PC-3 (cell line): ENCODE data around the gene OSR1. TPM values are rescaled to one million over a fixed set of nuclear protein-coding genes. Genes with fewer than 3 reads are reported as not detected.

Source experiments
- ATAC-seq: fragments of 200-7000 bp; cut with Tn5 transposase; 2 replicates; pipeline ENCODE4 v1.9.1; 2020; ENCODE audit warnings: mild to moderate bottlenecking, moderate library complexity
- BruUV-seq: library from RNA; stranded (reverse); fragments of 400-500 nt; replicated peaks from 2 replicates; lab custom pipeline; 2021; lab: Mats Ljungman, UMichigan
- CTCF ChIA-PET: fragments of 300-600 bp; sonication (Branson Sonifier 250); formaldehyde crosslinking; loops from one replicate; lab custom pipeline; 2022; ENCODE audit warnings: antibody characterized with exemption; lab: Charles Lee
- POLR2A ChIA-PET: fragments of 300-600 bp; sonication (Branson Sonifier 250); formaldehyde crosslinking; loops from one replicate; lab custom pipeline; 2022; ENCODE audit warnings: antibody characterized with exemption; ENCODE audit not compliant: unreplicated experiment; lab: Charles Lee
- DNase-seq: peaks from one replicate; pipeline ENCODE4 v3.0.0-alpha.2; 2015
- H2AFZ ChIP-seq: fragments of 300-600 bp; sonication (generic); 2 replicates; pipeline ENCODE4 v1.6.0; 2016; ENCODE audit warnings: antibody characterized with exemption, low read length
- H3F3A ChIP-seq: fragments of 300-600 bp; sonication (generic); one replicate; pipeline ENCODE4 v1.6.0; 2017; ENCODE audit warnings: antibody characterized with exemption, low read length, control low read depth, mild to moderate bottlenecking; ENCODE audit not compliant: unreplicated experiment
- H3K27ac ChIP-seq: fragments of 300-600 bp; sonication (generic); 2 replicates; pipeline ENCODE4 v1.5.1; 2016; ENCODE audit warnings: mild to moderate bottlenecking, low read length
- H3K27me3 ChIP-seq: fragments of 300-600 bp; sonication (generic); 2 replicates; pipeline ENCODE4 v1.6.1; 2016; ENCODE audit warnings: low read length, mixed read lengths
- H3K36me3 ChIP-seq: fragments of 300-600 bp; sonication (generic); 2 replicates; pipeline ENCODE4 v1.6.1; 2016; ENCODE audit warnings: low read depth, mixed run types, low read length, mixed read lengths
- H3K4me1 ChIP-seq: fragments of 300-600 bp; sonication (generic); 2 replicates; pipeline ENCODE4 v1.5.1; 2016; ENCODE audit warnings: low read length; ENCODE audit not compliant: insufficient read depth
- H3K4me2 ChIP-seq: fragments of 300-600 bp; sonication (generic); 2 replicates; pipeline ENCODE4 v1.6.0; 2016; ENCODE audit warnings: low read length
- H3K4me3 ChIP-seq: fragments of 300-600 bp; sonication (generic); 2 replicates; pipeline ENCODE4 v1.5.1; 2016; ENCODE audit warnings: mild to moderate bottlenecking, low read length, mixed read lengths
- H3K79me2 ChIP-seq: fragments of 300-600 bp; sonication (generic); 2 replicates; pipeline ENCODE4 v1.6.1; 2017; ENCODE audit warnings: low read length, mixed read lengths
- H3K9ac ChIP-seq: fragments of 300-600 bp; sonication (generic); 2 replicates; pipeline ENCODE4 v1.6.0; 2016; ENCODE audit warnings: mild to moderate bottlenecking, low read length
- H3K9me2 ChIP-seq: fragments of 300-600 bp; sonication (generic); replicated peaks from 2 replicates; pipeline ENCODE4 v1.6.1; 2016; ENCODE audit warnings: mixed run types, low read length, mixed read lengths
- H3K9me3 ChIP-seq: fragments of 300-600 bp; sonication (generic); 2 replicates; pipeline ENCODE4 v1.6.1; 2016; ENCODE audit warnings: low read length, mixed read lengths
- H4K20me1 ChIP-seq: fragments of 300-600 bp; sonication (generic); 2 replicates; pipeline ENCODE4 v1.6.1; 2016; ENCODE audit warnings: low read length, mixed read lengths
- EZH2 ChIP-seq: fragments of 300-600 bp; sonication (generic); IDR thresholded peaks from one replicate; pipeline ENCODE4 v1.6.1; 2017; ENCODE audit warnings: antibody characterized with exemption, mild to moderate bottlenecking, low read length; ENCODE audit not compliant: unreplicated experiment
- EZH2phosphoT487 ChIP-seq: fragments of 300-600 bp; sonication (generic); IDR thresholded peaks from 2 replicates; pipeline ENCODE4 v1.6.1; 2018; ENCODE audit warnings: mild to moderate bottlenecking, antibody characterized with exemption, low read length, borderline replicate concordance
- intact Hi-C: fragments of 100-400 bp; cut with micrococcal nuclease; formaldehyde crosslinking; loops from 2 replicates; pipeline ENCODE4 v1.9.0; 2023
- total RNA-seq: library from RNA; depleted of rRNA; stranded (reverse); fragments of >200 nt; gene quantifications from 2 replicates; pipeline ENCODE4 v1.2.3, GENCODE V29; 2014
- TF ChIP-seq, protein P1 (sequence below): fragments of 300-600 bp; sonication (generic); conservative IDR thresholded peaks from 2 replicates; pipeline ENCODE4 v1.5.1; 2017; ENCODE audit warnings: antibody characterized with exemption, low read depth, mild to moderate bottlenecking, low read length

OSR1 gene
- total RNA-seq, 1 experiment from 2014 or later, result 33.5 TPM

DNA sequence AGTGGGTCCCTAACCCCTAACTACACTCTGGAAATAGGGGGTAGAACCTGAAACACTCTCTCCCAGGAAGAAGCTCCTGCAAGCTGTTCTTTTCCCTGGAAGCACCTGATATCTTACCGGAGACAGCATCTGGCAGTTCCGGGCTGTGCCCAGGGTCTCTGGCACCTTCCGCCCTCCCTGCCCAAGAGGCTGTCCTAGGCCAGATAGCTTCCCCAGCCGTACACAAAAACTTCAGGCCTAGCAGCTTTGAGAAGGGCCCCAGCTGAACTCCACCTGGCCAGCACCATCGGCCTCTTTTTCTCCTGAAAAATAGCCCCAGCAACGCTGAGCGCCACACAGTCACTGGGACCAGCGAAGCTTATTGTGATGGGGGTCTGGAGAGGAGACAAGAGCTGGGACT lies 9.7 kb downstream of the OSR1 start:
- Histone ChIP-seq H2AFZ (no peak overlapping the region), H3K4me3 (peak overlapping the region; percentile 73; the same call in 1 of the 2 replicates), H3K4me2 (no peak overlapping the region), H3K27ac (no peak overlapping the region), H3K27me3 (no peaks in the 10 kb centered on the region), H3K36me3 (peaks cover 6% of the 10 kb centered on the region), H4K20me1 (no peaks in the 10 kb centered on the region), H3K9me3 (no peaks in the 10 kb centered on the region), H3K4me1 (peaks cover 7% of the 10 kb centered on the region), H3K9me2 (no peaks in the 10 kb centered on the region), H3F3A (no peaks in the 10 kb centered on the region), H3K79me2 (peaks cover 10% of the 10 kb centered on the region), H3K9ac (no peak overlapping the region)
- CTCF ChIA-PET, result no interaction called here
- POLR2A ChIA-PET, result no interaction called here
- ATAC-seq, result no peak
- intact Hi-C loops, result loop anchor here (2.0 to 10.0 kb wide), 2 partner anchors 204 to 244 kb away; no protein-coding TSS in a partner anchor
- BruUV-seq, result no TSS peak
- DNase-seq, result no peak
- TF ChIP-seq EZH2phosphoT487 (no peak), EZH2 (no peak)
- TF ChIP-seq, protein P1, sequence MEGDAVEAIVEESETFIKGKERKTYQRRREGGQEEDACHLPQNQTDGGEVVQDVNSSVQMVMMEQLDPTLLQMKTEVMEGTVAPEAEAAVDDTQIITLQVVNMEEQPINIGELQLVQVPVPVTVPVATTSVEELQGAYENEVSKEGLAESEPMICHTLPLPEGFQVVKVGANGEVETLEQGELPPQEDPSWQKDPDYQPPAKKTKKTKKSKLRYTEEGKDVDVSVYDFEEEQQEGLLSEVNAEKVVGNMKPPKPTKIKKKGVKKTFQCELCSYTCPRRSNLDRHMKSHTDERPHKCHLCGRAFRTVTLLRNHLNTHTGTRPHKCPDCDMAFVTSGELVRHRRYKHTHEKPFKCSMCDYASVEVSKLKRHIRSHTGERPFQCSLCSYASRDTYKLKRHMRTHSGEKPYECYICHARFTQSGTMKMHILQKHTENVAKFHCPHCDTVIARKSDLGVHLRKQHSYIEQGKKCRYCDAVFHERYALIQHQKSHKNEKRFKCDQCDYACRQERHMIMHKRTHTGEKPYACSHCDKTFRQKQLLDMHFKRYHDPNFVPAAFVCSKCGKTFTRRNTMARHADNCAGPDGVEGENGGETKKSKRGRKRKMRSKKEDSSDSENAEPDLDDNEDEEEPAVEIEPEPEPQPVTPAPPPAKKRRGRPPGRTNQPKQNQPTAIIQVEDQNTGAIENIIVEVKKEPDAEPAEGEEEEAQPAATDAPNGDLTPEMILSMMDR, result no peak

DNA sequence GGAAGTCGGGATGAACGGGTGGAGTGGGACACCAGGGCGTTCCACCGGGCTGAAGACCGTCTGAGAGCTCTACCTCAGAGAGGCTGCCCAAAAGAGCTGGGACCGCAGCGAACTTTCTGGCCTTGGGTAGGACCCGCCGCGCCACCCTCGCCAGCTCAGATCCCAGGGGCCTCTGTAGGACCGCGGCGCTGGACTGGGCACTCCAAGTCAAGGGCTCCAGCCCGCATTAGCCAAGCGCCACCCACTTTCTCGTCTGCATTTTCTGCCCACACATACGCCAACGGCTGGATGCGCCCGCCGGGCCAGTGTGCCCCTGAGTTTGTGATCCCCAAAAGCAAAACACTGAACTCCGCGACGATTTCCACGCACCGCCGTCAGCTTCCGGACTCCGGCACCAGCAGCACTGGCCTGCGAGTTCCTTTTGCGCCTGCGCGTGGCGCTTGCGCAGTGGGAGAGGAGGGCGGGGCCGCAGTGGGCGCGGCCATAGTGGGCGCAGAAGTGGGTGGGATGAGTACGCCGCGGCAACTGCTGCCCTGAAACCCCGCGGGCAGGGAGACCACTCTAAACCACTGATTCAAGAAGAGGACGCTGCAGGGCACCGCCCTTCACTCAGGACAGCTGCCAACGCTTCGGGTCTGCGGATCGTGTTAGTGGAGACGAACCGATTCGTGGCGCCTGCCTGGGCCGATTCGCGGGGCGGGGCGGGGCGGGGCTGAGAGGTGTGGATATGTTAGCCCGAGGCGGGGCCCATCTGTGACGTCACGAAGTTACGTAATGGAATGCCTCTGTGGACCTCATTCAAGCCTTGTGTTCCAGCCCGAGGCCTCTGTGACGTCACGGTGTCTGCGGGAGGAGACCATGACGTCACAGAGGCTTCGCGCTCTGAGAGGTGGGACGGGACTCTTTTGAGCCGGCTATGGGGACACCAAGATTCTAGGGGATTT lies 10.5 kb downstream of the OSR1 start:
- TSS peak; percentile 93 for BruUV-seq
- ChIA-PET POLR2A (interaction anchor here (0.5 to 0.6 kb wide), 3 partner anchors 48 to 523 kb away, joined by 3 to 6 read pairs (median 3); no protein-coding TSS in a partner anchor), CTCF (no interaction called here)
- peak; percentile 87 for ATAC-seq
- H3K27me3 ChIP-seq, result no peaks in the 10 kb centered on the region
- peak overlapping the region; percentile 91 for H3K4me2 ChIP-seq
- peak overlapping the region; percentile 51 for H3K27ac ChIP-seq
- intact Hi-C loops, result loop anchor here (2.0 to 10.0 kb wide), 2 partner anchors 203 to 243 kb away; no protein-coding TSS in a partner anchor
- H4K20me1 ChIP-seq, result no peaks in the 10 kb centered on the region
- peaks cover 7% of the 10 kb centered on the region for H3K4me1 ChIP-seq
- peak overlapping the region; percentile 67 for H2AFZ ChIP-seq
- peak; percentile 95 for DNase-seq
- no peaks in the 10 kb centered on the region for H3F3A ChIP-seq
- H3K36me3 ChIP-seq, result peaks cover 6% of the 10 kb centered on the region
- H3K9me3 ChIP-seq, result no peaks in the 10 kb centered on the region
- H3K9ac ChIP-seq, result peak overlapping the region; percentile 90
- H3K79me2 ChIP-seq, result peaks cover 10% of the 10 kb centered on the region
- H3K4me3 ChIP-seq, result peak overlapping the region; percentile 73
- TF ChIP-seq, protein P1, result no peak
- TF ChIP-seq EZH2 (no peak), EZH2phosphoT487 (no peak)
- H3K9me2 ChIP-seq, result no peaks in the 10 kb centered on the region
